ENCODE results near the gene DDO.

Gene DDO

GRCh38 chr6:110395221-110395620, 20.2 kb downstream of the DDO start:
- DNase-seq (ENCODE audit: insufficient read length, low spot score) (no peak), FAIRE-seq (no peak)
- no peak for TF ChIP-seq CTCF (IDR thresholded peaks at IDR 0.05; ENCODE audit: insufficient read depth, missing control alignments)

- no peak for TF ChIP-seq CTCF (IDR thresholded peaks at IDR 0.05; ENCODE audit: insufficient read depth, missing control alignments)
- FAIRE-seq (no peak), DNase-seq (ENCODE audit: insufficient read length, low spot score) (no peak)
Measured at GRCh38 chr6:110394409-110394808, 21.0 kb downstream of the DDO start.

GRCh38 chr6:110392727-110393126, 22.6 kb downstream of the DDO start:
- FAIRE-seq (no peak), DNase-seq (ENCODE audit: insufficient read length, low spot score) (no peak)
- no peak for TF ChIP-seq CTCF (IDR thresholded peaks at IDR 0.05; ENCODE audit: insufficient read depth, missing control alignments)

GRCh38 chr6:110390404-110390803, 25.0 kb downstream of the DDO start:
- FAIRE-seq (no peak), DNase-seq (ENCODE audit: insufficient read length, low spot score) (no peak)
- TF ChIP-seq CTCF (IDR thresholded peaks at IDR 0.05; ENCODE audit: insufficient read depth, missing control alignments): no peak

- DNase-seq (ENCODE audit: insufficient read length, low spot score): no peak
- no peak for TF ChIP-seq CTCF (IDR thresholded peaks at IDR 0.05; ENCODE audit: insufficient read depth, missing control alignments)
- no peak for FAIRE-seq
Measured at GRCh38 chr6:110389689-110390382, 25.5 kb downstream of the DDO start.

- TF ChIP-seq CTCF (IDR thresholded peaks at IDR 0.05; ENCODE audit: insufficient read depth, missing control alignments): no peak
- FAIRE-seq (no peak), DNase-seq (ENCODE audit: insufficient read length, low spot score) (no peak)
Measured at GRCh38 chr6:110387986-110388385, 27.4 kb downstream of the DDO start.

- TF ChIP-seq CTCF (IDR thresholded peaks at IDR 0.05; ENCODE audit: insufficient read depth, missing control alignments): no peak
- DNase-seq (ENCODE audit: insufficient read length, low spot score): no peak
- FAIRE-seq: no peak
Measured at GRCh38 chr6:110385458-110385863, 29.9 kb downstream of the DDO start.
